Sigmoid colon (tissue), 7 donors: ENCODE results near the gene RHOU. TPM values are rescaled to one million over a fixed set of nuclear protein-coding genes. Genes with fewer than 3 reads are reported as not detected.
"Not testable (repeated sequence)": the region's sequence is repeated elsewhere in the genome, so short reads cannot be mapped to it uniquely, and the experiment has no call there.

ENCODE experiments used
- DNase-seq: peaks from one replicate; pipeline ENCODE4 v3.0.0-alpha.2; 2019
- H3K27ac ChIP-seq, 4 donors: fragments of 200-600 bp; sonication (generic); one replicate each; pipeline ENCODE4 v1.5.1; 2016 to 2019; ENCODE audit warnings: mild to moderate bottlenecking in 1 of 4
- H3K27me3 ChIP-seq, 3 donors: fragments of 200-600 bp; sonication (generic); one replicate each; pipeline ENCODE4 v1.5.1; 2019; ENCODE audit warnings: mild to moderate bottlenecking in 1 of 3
- H3K36me3 ChIP-seq, 4 donors: fragments of 200-600 bp; sonication (generic); one replicate each; pipeline ENCODE4 v1.5.1; 2016 to 2019
- H3K4me1 ChIP-seq, 4 donors: fragments of 200-600 bp; sonication (generic); one replicate each; pipeline ENCODE4 v1.5.1; 2017 to 2019
- H3K4me3 ChIP-seq, 4 donors: fragments of 200-600 bp; sonication (generic); one replicate each; pipeline ENCODE4 v1.5.1; 2017 to 2019; ENCODE audit warnings: mild to moderate bottlenecking in 2 of 4, moderate library complexity in 1 of 4
- H3K9me3 ChIP-seq, 4 donors: fragments of 200-600 bp in 3 of 4; sonication (generic) in 3 of 4; one replicate each; pipeline versions ENCODE4 v1.5.1 to v1.6.1; 2013 to 2019
- EP300 ChIP-seq, 4 donors: sonication (generic); formaldehyde crosslinking; IDR thresholded peaks; one replicate each; pipeline ENCODE4 v1.6.1; 2017; ENCODE audit warnings: antibody characterized with exemption in 4 of 4
- POLR2A ChIP-seq, 2 donors: fragments of 450-650 bp; IDR thresholded peaks; one replicate each; pipeline ENCODE4 v1.6.1; 2016; ENCODE audit warnings: antibody characterized with exemption in 2 of 2, mild to moderate bottlenecking in 2 of 2, moderate library complexity in 2 of 2
- POLR2AphosphoS5 ChIP-seq, 4 donors: sonication (generic); formaldehyde crosslinking; IDR thresholded peaks; one replicate each; pipeline ENCODE4 v1.6.1; 2017; ENCODE audit warnings: antibody characterized with exemption in 4 of 4
- WGBS, 2 donors: extraction: QIAGEN DNeasy Blood & Tissue Kit; methylation state at CpG; one replicate each; pipeline ENCODE4 v1.1.7; 2013; 5-methylcytosine and 5-hydroxymethylcytosine counted together
- intact Hi-C: fragments of 100-400 bp; cut with DNase I; formaldehyde crosslinking; loops from one replicate; pipeline ENCODE4 v1.15.1; 2023
- polyA plus RNA-seq, 3 donors: library from polyadenylated mRNA; stranded (reverse); fragments of 200-250 nt; gene quantifications; one replicate each; pipeline ENCODE4 v1.2.3, GENCODE V29; 2013
- total RNA-seq, 4 donors: library from RNA; depleted of rRNA; stranded (reverse); fragments of >200 nt; gene quantifications; one replicate each; pipeline ENCODE4 v1.1.0, GENCODE V29; 2016
- TF ChIP-seq, protein P1 (sequence below), 4 experiments: fragments of 450-650 bp in 3 of 4; fragments of 200-600 bp in 1 of 4; IDR thresholded peaks; one replicate each; pipeline ENCODE4 v1.5.1; 2016 to 2019; ENCODE audit warnings: antibody characterized with exemption in 4 of 4, mild to moderate bottlenecking in 3 of 4, moderate library complexity in 2 of 4
- donor health status: healthy with polysubstance abuse.
- donor health status: Bipolar disorder and iron deficiency.
- donor health status: healthy.

Gene RHOU
- total and polyA plus RNA-seq, 7 donors = 9.7 to 58.7 (median 18.3) TPM

DNA sequence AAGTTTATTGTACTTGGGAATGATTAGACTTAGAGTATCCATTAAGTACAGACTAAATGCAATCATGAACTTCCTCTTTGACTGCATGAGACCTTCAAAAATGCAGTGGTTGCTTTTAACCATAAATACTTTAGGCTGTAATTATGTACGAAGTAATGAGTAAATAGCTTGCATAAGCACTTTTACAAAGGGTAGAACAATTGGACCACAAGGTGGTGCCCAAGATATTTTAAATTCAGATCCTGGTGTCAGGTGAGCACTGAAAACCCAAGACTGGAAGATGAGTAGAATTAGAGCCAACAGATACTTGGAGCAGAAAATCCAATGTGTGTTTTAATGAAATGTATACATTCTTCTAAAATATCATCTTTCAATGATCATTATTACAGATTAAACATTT is 43.4 kb upstream of the RHOU start:
- intact Hi-C loops = no loop called here
- H3K9me3 ChIP-seq = no peaks in the 10 kb centered on the region
- no peaks in the 10 kb centered on the region for H3K36me3 ChIP-seq
- no peaks in the 10 kb centered on the region for H3K4me1 ChIP-seq
- H3K27me3 ChIP-seq = no peaks in the 10 kb centered on the region
- no peak overlapping the region for H3K4me3 ChIP-seq
- no peak for DNase-seq
- no peak for TF ChIP-seq POLR2A (IDR thresholded peaks at IDR 0.05)
- TF ChIP-seq, protein P1, sequence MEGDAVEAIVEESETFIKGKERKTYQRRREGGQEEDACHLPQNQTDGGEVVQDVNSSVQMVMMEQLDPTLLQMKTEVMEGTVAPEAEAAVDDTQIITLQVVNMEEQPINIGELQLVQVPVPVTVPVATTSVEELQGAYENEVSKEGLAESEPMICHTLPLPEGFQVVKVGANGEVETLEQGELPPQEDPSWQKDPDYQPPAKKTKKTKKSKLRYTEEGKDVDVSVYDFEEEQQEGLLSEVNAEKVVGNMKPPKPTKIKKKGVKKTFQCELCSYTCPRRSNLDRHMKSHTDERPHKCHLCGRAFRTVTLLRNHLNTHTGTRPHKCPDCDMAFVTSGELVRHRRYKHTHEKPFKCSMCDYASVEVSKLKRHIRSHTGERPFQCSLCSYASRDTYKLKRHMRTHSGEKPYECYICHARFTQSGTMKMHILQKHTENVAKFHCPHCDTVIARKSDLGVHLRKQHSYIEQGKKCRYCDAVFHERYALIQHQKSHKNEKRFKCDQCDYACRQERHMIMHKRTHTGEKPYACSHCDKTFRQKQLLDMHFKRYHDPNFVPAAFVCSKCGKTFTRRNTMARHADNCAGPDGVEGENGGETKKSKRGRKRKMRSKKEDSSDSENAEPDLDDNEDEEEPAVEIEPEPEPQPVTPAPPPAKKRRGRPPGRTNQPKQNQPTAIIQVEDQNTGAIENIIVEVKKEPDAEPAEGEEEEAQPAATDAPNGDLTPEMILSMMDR (IDR thresholded peaks at IDR 0.05) = peak in 3 of 4 experiments; percentile 24 to 33 (median 30)
- no peak for TF ChIP-seq POLR2AphosphoS5 (IDR thresholded peaks at IDR 0.05)
- TF ChIP-seq EP300 (IDR thresholded peaks at IDR 0.05) = no peak
- no peak overlapping the region for H3K27ac ChIP-seq
- 1 to 25% methylated on average over 1 of the region's 1 CpG for WGBS, 2 donors

DNA sequence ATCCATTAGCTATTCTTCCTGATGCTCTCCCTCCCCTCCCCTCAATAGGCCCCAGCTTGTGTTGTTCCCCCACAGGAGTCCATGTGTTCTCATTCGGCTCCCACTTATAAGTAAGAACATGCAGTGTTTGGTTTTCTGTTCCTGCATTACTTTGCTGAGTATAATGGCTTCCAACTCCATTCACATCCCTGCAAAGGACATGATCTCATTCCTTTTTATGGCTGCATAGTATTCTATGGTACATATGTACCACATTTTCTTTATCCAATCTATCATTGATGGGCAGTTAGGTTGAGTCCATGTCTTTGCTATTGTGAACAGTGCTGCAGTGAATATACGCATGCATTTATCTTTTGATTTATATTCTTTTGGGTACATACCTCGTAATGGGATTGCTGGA is 40.8 kb upstream of the RHOU start:
- H3K4me3 ChIP-seq, H3K36me3 ChIP-seq, H3K9me3 ChIP-seq, H3K27ac ChIP-seq, H3K4me1 ChIP-seq, H3K27me3 ChIP-seq, DNase-seq, intact Hi-C loops: not testable (repeated sequence)
- 94 to 96% methylated on average over 3 of the region's 3 CpGs for WGBS, 2 donors

DNA sequence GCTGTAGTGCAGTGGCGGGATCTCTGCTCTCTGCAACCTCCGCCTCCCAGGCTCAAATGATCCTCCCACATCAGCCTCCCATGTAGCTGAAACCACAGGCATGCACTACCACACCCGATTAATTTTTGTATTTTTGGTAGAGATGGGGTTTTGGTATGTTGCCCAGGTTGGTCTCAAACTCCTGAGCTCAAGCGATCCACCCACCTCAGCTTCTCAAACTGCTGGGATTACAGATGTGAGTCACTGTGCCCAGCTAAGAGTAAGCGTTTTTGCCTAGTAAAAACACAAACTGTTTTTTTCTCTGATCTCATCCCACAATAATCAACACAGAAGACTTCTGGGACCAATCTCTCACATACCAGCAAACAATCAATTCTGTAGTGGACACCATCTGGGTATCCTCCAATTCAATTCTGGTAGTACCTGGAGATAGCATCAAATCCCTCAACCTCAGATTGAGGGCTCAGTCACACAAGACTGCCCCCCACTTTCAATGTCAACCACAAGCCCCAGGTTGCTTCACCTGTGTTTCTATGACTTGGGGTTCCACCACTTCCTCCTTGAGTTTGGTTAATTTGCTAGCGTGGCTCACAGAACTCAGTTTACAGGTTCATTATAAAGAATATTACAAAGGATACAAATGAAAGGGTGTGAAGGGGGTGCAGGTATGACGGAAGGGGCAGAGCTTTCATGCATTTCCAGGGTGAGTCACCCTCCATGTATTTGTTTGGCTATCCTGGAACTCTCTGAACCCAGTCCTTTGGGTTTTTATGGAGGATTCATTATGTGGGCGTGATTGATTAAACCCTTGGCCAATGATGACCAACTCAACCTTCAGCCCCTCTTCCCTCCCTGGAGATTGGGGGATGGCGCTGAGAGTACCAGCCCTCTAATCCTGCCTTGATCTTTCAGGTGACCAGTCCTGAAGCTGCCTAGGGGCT is 40.0 kb upstream of the RHOU start:
- no peak overlapping the region for H3K4me3 ChIP-seq
- H3K9me3 ChIP-seq = no peaks in the 10 kb centered on the region
- 79 to 81% methylated on average over 9 of the region's 9 CpGs for WGBS, 2 donors
- H3K36me3 ChIP-seq = no peaks in the 10 kb centered on the region
- no peaks in the 10 kb centered on the region for H3K27me3 ChIP-seq
- H3K4me1 ChIP-seq = no peaks in the 10 kb centered on the region
- H3K27ac ChIP-seq = no peak overlapping the region
- TF ChIP-seq, protein P1 (IDR thresholded peaks at IDR 0.05) = no peak
- no peak for TF ChIP-seq POLR2A (IDR thresholded peaks at IDR 0.05)
- no peak for TF ChIP-seq EP300 (IDR thresholded peaks at IDR 0.05)
- TF ChIP-seq POLR2AphosphoS5 (IDR thresholded peaks at IDR 0.05) = no peak
- DNase-seq = no peak
- intact Hi-C loops = no loop called here

DNA sequence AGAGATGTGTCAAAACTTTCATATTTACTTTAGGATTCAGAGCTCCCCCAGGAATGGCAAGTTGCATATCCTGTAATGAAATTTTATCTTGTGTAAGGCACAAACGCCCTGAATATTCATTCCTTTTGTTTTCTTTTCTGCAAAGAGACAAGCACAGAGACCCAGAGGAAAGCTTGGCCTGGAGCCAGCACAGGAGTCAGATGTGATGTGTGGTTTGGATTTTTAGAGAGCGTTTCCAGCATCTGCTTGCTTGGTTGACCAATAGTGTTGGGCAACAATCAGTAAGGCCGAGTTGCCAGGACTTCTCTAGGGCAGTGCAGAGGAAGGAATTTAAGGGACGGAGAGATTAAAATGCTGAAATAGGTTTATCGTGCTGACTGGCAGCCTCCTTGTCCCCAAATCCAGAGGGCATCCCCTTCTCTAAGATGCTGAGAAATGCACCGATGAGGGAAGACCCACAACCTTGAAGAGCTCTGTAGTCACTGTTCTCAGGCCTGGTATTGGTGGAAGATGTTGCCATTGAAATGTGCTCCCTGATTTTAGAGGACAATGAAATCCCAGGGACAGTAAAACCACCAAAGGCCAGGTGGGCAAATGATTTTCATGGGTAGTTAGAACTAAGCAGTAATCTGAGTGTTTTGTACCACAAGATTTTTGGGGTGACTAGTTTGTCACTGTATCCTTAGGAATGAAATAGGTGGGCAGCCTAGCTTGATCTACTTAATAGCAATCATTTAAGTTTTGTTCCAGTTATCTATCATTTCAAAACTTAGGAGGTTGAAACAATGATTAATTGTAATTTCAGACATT is 37.9 kb upstream of the RHOU start:
- TF ChIP-seq POLR2A (IDR thresholded peaks at IDR 0.05) = no peak
- TF ChIP-seq POLR2AphosphoS5 (IDR thresholded peaks at IDR 0.05) = no peak
- TF ChIP-seq EP300 (IDR thresholded peaks at IDR 0.05) = no peak
- TF ChIP-seq, protein P1 (IDR thresholded peaks at IDR 0.05) = no peak
- Histone ChIP-seq H3K27ac (no peak overlapping the region), H3K4me3 (no peak overlapping the region), H3K4me1 (no peaks in the 10 kb centered on the region), H3K9me3 (no peaks in the 10 kb centered on the region), H3K36me3 (no peaks in the 10 kb centered on the region), H3K27me3 (no peaks in the 10 kb centered on the region)
- DNase-seq = peak; percentile 80
- 47 to 50% methylated on average over 6 of the region's 6 CpGs for WGBS, 2 donors
- intact Hi-C loops = no loop called here

DNA sequence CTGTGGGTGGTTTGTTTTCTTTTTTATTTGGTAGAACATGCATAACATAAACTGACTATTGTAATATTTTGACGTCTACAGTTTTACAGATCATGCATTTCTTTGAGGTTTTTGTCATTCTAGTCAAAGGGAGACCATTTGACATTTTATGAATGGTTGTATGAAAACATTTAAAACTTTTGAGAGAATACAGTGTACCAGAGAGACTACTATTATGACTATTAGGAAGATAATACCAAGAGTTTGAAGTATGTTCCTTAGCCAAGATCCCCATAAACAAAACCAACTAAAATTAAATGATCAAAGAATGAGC is 37.3 kb upstream of the RHOU start:
- no peak for DNase-seq
- WGBS, 2 donors = 88 to 93% methylated on average over 1 of the region's 1 CpG
- Histone ChIP-seq H3K4me1 (no peaks in the 10 kb centered on the region), H3K9me3 (no peaks in the 10 kb centered on the region), H3K4me3 (no peak overlapping the region), H3K27me3 (no peaks in the 10 kb centered on the region), H3K27ac (no peak overlapping the region), H3K36me3 (no peaks in the 10 kb centered on the region)
- TF ChIP-seq EP300 (IDR thresholded peaks at IDR 0.05) (no peak), POLR2AphosphoS5 (IDR thresholded peaks at IDR 0.05) (no peak)
- intact Hi-C loops = no loop called here
